Measurements from ENCODE around the gene RSPH6A.

- TF ChIP-seq CTCF (tag by site-specific recombination; IDR thresholded peaks at IDR 0.05) (no peak), ZSCAN4 (tag by site-specific recombination; IDR thresholded peaks at IDR 0.05) (no peak), ZNF658 (tag by site-specific recombination; IDR thresholded peaks at IDR 0.05) (no peak)
Observed at GRCh38 chr19:45785781-45786532, 29.2 kb downstream of the RSPH6A start.

Measured in HEK293 (cell line).